Measurements from ENCODE around the gene CR2.
"Not testable (repeated sequence)": the region's sequence is repeated elsewhere in the genome, so short reads cannot be mapped to it uniquely, and the experiment has no call there.

Gene CR2

GRCh38 chr1:207516729-207517128 lies 62.6 kb downstream of the CR2 start:
- DNase-seq, result no peak

GRCh38 chr1:207518608-207519236 lies 64.6 kb downstream of the CR2 start:
- no peak for DNase-seq

- no peak for DNase-seq
Observed at GRCh38 chr1:207519505-207520399, 65.6 kb downstream of the CR2 start.

GRCh38 chr1:207520400-207521345 lies 66.5 kb downstream of the CR2 start:
- not testable (repeated sequence) for DNase-seq

GRCh38 chr1:207525239-207525638 lies 71.1 kb downstream of the CR2 start:
- DNase-seq, result not testable (repeated sequence)

- not testable (repeated sequence) for DNase-seq
Observed at GRCh38 chr1:207528401-207528800, 74.3 kb downstream of the CR2 start.

GRCh38 chr1:207536263-207536662 lies 82.1 kb downstream of the CR2 start:
- not testable (repeated sequence) for DNase-seq

All from NCI-H2171 (cell line).